ENCODE data around the gene CALCOCO1. TPM values are rescaled to one million over a fixed set of nuclear protein-coding genes. Genes with fewer than 3 reads are reported as not detected.

CALCOCO1 gene
- total RNA-seq, 1 experiment from 2014 or later, result 27.0 TPM

GRCh38 chr12:53728206-53728605 is 954 bp upstream of the CALCOCO1 start:
- POLR2A ChIA-PET, result interaction anchor here (0.6 to 1.8 kb wide), 4 partner anchors 10 to 304 kb away, joined by 3 to 5 read pairs (median 4); partner anchors contain the start of gene ATP5MC2
- CTCF ChIA-PET, result interaction anchor here (0.7 to 13.8 kb wide), 8 partner anchors 10 to 257 kb away, joined by 3 to 191 read pairs (median 4); partner anchors contain the start of genes ATP5MC2, HOXC10 and TARBP2
- Mint-ChIP-seq H3K4me1 (peaks cover 27% of the 10 kb centered on the region), H3K27me3 (ENCODE audit: low read depth) (peaks cover 3% of the 10 kb centered on the region), H3K36me3 (no peaks in the 10 kb centered on the region), H3K9me3 (peaks cover 4% of the 10 kb centered on the region), H3K27ac (peak overlapping the region; percentile 88), H3K4me3 (peak overlapping the region; percentile 94)
- ATAC-seq (no peak; the same call in 1 of the 2 replicates), DNase-seq (ENCODE audit: low spot score) (no peak)
- TF ChIP-seq RORB (CRISPR knock-in tag; IDR thresholded peaks at IDR 0.05), result no peak
- no peak for TF ChIP-seq ZBTB43 (CRISPR knock-in tag; IDR thresholded peaks at IDR 0.05)
- no peak for TF ChIP-seq ZNF138 (CRISPR knock-in tag; conservative IDR thresholded peaks at IDR 0.05)
- no peak for TF ChIP-seq MLX (CRISPR knock-in tag; IDR thresholded peaks at IDR 0.05)
- TF ChIP-seq ATF2 (CRISPR knock-in tag; IDR thresholded peaks at IDR 0.05; ENCODE audit: borderline replicate concordance, low read depth), result no peak
- no peak for TF ChIP-seq FOXJ3 (CRISPR knock-in tag; IDR thresholded peaks at IDR 0.05; ENCODE audit: borderline replicate concordance)
- TF ChIP-seq E2F5 (CRISPR knock-in tag; IDR thresholded peaks at IDR 0.05), result no peak
- no peak for TF ChIP-seq ZMAT4 (CRISPR knock-in tag; IDR thresholded peaks at IDR 0.05)
- TF ChIP-seq NR1H2 (CRISPR knock-in tag; IDR thresholded peaks at IDR 0.05), result no peak

- CTCF ChIA-PET, result interaction anchor here (2.5 to 13.8 kb wide), 4 partner anchors 18 to 51 kb away, joined by 5 to 191 read pairs (median 16); partner anchors contain the start of gene ATP5MC2
- no peaks in the 10 kb centered on the region for H3K36me3 Mint-ChIP-seq
- POLR2A ChIA-PET, result no interaction called here
- TF ChIP-seq ZBTB43 (CRISPR knock-in tag; IDR thresholded peaks at IDR 0.05) (no peak), MLX (CRISPR knock-in tag; IDR thresholded peaks at IDR 0.05) (no peak), SMAD4 (CRISPR knock-in tag; IDR thresholded peaks at IDR 0.05) (no peak), ZNF317 (CRISPR knock-in tag; IDR thresholded peaks at IDR 0.05; ENCODE audit: borderline replicate concordance, low read depth) (no peak), HMGA2 (CRISPR knock-in tag; IDR thresholded peaks at IDR 0.05) (no peak), TEAD4 (CRISPR knock-in tag; IDR thresholded peaks at IDR 0.05) (no peak), ZNF281 (CRISPR knock-in tag; IDR thresholded peaks at IDR 0.05) (no peak), CDX4 (CRISPR knock-in tag; IDR thresholded peaks at IDR 0.05; ENCODE audit: borderline replicate concordance) (no peak)
- DNase-seq (ENCODE audit: low spot score) (no peak), ATAC-seq (peak; percentile 3; the same call in 1 of the 2 replicates)
- H3K27me3 Mint-ChIP-seq (ENCODE audit: low read depth), result peaks cover 3% of the 10 kb centered on the region; the same call in 1 of the 2 replicates
- peaks cover 27% of the 10 kb centered on the region for H3K4me1 Mint-ChIP-seq
- H3K9me3 Mint-ChIP-seq, result peaks cover 4% of the 10 kb centered on the region
- peak overlapping the region; percentile 83 for H3K27ac Mint-ChIP-seq
- H3K4me3 Mint-ChIP-seq, result peak overlapping the region; percentile 94
Observed at GRCh38 chr12:53726946-53727309, 324 bp downstream of the CALCOCO1 start.

Measured in WTC11 (cell line).